NCI-H2171 treated with DMSO at 0.1 percent for 48 hours (cell line): ENCODE measurements around the gene B3GALNT2.

Experiments used
- DNase-seq: peaks from one replicate; lab custom pipeline; 2025; lab: John Stamatoyannopoulos, UW

B3GALNT2 gene

DNA sequence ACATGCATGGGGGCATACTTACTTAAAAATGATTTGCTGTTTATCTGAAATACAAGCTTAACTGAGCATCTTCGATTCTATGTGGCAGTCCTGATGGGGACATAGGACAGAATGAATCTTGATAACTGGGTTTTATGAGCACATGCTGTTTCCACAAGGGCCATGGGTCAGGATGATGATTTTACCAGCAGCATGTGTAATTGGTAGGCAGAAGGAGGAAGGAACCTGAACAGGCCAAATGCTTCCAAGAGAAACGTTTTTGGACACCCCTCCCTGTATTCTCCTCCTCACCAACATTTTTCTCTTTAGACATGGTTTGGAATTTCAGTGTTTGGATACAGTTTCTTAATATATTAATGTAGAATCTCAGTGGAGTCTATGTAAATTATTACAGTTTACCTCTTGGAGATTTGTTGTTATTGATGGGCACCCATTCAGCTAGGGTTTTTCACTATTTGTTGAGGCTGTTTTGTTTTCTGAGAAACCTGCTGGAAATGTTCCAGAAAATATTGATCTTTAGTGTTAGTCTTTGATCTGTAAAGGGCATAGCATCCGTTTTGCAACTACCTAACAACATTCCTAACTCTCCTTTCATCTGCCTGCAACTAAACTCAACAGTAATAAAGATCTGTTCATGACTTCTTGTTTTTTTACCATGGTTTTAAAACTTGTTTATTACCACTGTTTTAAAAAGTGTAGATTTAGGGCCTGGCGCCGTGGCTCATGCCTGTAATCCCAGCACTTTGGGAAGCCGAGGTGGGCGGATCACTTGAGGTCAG is 95.0 kb downstream of the B3GALNT2 start:
- peak; percentile 33 for DNase-seq

DNA sequence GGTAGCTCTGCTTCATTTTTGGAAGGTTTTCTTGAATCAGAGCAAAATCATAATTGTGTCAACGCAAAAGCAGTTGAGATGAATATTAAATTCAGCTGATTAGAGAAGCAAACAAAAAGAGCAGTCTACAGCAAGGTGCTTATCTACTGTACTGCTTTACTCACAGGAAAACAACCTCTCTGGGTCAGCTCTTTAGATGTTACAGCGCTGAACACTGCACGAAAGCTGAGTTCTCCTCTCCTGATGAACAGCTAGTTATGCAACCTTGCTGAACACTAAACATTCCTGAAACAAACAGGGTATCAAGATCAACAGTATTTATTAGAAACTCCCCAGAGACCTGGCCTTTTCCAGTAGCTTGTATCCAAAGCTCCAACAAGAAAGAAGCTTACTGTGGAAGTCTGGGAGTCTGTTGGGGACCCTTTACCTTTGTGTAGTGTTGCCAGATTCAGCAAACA is 95.7 kb downstream of the B3GALNT2 start:
- DNase-seq = peak; percentile 35

DNA sequence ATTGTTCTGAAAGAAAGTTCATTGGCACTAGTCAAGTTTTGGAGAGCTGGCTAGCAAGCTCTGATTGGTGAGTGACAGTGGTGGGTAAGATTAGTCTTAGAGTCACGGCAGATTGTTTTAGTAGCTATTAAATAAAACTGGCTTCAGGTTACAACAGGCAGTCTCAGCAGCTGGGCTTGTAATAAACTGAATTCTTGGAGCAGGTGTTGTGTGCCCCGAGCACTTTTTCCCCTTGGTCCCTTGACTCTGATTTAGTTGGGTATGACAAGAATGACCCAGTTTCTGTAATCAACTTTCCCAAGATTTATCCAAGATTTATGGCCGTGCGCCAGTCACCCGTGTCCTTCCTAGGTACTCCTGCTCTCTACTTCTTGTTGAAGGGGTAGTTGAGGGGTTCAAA is 96.8 kb downstream of the B3GALNT2 start:
- DNase-seq = peak; percentile 55

DNA sequence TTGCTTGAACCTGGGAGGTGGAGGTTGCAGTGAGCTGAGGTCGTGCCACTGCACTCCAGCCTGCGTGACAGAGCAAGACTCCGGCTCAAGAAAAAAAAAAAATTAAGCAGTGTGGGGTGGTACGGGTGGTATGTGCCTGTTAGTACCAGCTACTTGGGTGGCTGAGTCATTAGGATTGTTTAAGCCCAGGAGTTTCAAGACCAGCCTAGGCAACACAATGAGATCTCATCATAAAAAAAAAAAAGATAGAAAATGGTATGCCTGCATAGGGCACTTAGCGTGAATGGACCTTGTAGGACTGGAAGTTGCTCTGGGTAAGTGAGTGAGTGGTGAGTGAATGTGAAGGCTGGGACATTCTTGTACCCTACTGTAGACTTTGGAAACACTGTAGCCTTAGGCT is 100.1 kb downstream of the B3GALNT2 start:
- no peak for DNase-seq

DNA sequence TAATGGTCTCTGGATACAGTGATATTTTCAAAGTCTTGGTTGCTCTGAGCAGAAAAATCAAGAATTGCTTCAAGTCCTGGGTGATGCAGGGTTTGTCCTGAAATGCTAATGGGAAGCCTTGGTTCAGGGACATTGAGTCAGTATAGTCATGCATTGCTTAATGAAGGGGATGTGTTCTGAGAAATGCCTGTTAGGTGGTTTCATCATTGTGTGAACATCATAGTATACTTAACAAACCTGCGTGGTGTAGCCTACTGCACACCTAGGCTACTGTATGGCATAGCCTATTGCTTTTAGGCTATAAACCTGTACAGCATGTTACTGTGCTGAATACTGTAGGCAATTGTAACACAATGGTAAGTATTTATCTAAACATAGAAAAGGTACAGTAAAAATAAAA is 100.7 kb downstream of the B3GALNT2 start:
- no peak for DNase-seq

DNA sequence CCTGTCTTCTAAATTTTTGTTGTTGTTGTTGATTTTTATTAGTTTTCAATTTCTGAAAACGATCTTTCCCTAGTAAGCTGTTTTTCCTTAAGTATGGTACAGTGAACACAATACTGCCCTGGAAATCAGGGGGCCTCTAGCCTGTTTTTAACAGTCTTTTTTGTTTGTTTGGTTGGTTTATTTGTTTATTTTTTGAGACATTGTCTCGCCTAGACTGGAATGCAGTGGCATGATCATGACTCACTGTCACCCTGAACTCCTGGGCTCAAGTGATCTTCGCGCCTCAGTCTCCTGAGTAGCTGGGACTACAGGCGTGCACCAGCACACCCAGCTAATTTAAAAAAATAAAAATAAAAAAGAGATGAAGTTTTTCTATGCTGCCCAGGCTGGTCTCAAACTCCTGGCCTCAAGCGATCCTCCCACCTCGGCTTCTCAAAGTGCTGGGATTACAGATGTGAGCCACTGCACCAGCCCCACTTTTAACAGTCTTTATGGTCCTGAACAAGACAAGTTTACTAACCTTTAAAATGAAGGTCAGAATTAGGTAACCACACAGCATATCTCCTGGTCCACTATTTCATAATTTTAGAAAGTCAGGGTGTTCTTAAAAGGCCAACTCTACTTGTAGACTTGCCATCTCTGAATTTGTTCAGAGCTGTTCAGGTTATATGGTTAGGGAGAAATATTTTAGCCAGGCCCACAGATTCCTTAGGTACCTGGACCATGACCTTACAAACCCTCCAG is 101.6 kb downstream of the B3GALNT2 start:
- DNase-seq = no peak

DNA sequence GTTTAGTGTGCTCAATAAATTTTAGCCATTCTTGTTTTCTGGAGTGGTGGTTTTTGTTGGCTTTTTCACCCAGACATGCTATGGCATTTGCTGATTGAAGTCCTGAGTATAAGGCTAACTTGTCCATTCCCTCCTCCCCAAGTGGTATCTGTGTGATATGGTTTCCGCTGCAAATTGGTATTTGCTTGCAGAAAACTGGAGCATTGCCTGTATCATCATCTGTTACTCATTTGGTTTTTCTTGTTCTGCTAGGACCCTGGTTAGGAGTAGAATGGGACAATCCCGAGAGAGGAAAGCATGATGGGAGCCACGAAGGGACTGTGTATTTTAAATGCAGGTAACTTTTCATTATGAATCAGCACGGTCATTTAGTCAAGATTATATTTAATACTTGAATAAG is 103.0 kb downstream of the B3GALNT2 start:
- no peak for DNase-seq
